DND-41 (cell line): Measurements from ENCODE around the gene SLC11A1.

ENCODE experiments used
- EZH2 ChIP-seq: IDR thresholded peaks from 3 replicates; pipeline ENCODE4 v1.6.1; 2012; ENCODE audit warnings: borderline replicate concordance, low read depth, mild to moderate bottlenecking, moderate library complexity, low read length, inconsistent platforms; ENCODE audit not compliant: severe bottlenecking
- TF ChIP-seq, protein P1 (sequence below): IDR thresholded peaks from 2 replicates; pipeline ENCODE4 v1.5.1; 2012; ENCODE audit warnings: borderline replicate concordance, low read length, moderate library complexity, mild to moderate bottlenecking; ENCODE audit not compliant: poor library complexity, severe bottlenecking; ENCODE audit errors: extremely low read depth

DNA sequence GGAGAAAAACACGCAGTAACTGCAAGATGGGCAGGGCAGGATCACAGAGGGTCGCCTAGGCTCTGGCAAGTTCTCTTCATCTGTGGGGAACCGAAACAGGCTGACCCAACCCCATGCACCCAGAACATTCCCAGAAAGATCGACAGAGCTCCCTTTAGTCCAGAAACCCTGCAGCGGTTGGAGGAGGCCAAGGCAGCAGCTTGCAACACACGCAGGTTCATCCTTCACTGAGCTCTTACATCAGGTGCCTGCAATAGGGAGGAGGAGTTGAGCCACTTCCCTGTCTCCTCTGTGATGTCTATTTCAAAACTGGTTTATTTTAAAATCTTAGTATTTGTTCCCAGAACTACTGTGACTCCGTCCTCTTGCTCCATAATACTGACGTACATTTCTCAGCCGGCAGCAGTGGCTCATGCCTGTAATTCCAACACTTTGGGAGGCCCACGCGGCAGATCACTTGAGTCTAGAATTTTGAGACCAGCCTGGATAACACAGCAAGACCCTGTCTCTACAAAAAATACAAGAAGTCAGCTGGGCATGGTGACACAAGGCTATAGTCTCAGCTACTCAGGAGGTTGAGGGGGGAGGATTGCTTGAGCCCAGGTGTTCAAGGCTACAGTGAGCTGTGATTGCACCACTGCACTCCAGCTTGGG, 11.5 kb upstream of the SLC11A1 start:
- TF ChIP-seq, protein P1, sequence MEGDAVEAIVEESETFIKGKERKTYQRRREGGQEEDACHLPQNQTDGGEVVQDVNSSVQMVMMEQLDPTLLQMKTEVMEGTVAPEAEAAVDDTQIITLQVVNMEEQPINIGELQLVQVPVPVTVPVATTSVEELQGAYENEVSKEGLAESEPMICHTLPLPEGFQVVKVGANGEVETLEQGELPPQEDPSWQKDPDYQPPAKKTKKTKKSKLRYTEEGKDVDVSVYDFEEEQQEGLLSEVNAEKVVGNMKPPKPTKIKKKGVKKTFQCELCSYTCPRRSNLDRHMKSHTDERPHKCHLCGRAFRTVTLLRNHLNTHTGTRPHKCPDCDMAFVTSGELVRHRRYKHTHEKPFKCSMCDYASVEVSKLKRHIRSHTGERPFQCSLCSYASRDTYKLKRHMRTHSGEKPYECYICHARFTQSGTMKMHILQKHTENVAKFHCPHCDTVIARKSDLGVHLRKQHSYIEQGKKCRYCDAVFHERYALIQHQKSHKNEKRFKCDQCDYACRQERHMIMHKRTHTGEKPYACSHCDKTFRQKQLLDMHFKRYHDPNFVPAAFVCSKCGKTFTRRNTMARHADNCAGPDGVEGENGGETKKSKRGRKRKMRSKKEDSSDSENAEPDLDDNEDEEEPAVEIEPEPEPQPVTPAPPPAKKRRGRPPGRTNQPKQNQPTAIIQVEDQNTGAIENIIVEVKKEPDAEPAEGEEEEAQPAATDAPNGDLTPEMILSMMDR: no peak
- no peak for TF ChIP-seq EZH2
